PFSK-1 (cell line): ENCODE data around the gene LITAF.

ENCODE experiments used
- FOXP2 ChIP-seq: optimal IDR thresholded peaks from 2 replicates; pipeline ENCODE3; 2011; ENCODE audit warnings: borderline replicate concordance, control low read depth, inconsistent platforms; ENCODE audit not compliant: insufficient read depth; ENCODE audit errors: extremely low read length, extremely low read depth
- POLR2AphosphoS5 ChIP-seq: IDR thresholded peaks from 2 replicates; pipeline ENCODE4 v1.6.1; 2012; ENCODE audit warnings: low read depth, mild to moderate bottlenecking, control low read depth, low read length, moderate library complexity
- SIN3A ChIP-seq: IDR thresholded peaks from 2 replicates; pipeline ENCODE4 v1.6.1; 2012; ENCODE audit warnings: mild to moderate bottlenecking, low read length, moderate library complexity, borderline replicate concordance; ENCODE audit not compliant: insufficient read depth
- TAF1 ChIP-seq: IDR thresholded peaks from 2 replicates; pipeline ENCODE4 v1.6.1; 2012; ENCODE audit warnings: low read length, control low read depth, borderline replicate concordance; ENCODE audit not compliant: insufficient read depth
- TF ChIP-seq, protein P1 (sequence below), 2 experiments: IDR thresholded peaks; 2 replicates each; pipeline versions ENCODE4 v1.6.1 to v1.8.0; 2011 to 2012; ENCODE audit warnings: low read depth in 2 of 2, low read length in 2 of 2, control low read depth in 1 of 2, inconsistent platforms in 1 of 2, mild to moderate bottlenecking in 1 of 2, moderate library complexity in 1 of 2; ENCODE audit not compliant: insufficient read depth in 1 of 2

DNA sequence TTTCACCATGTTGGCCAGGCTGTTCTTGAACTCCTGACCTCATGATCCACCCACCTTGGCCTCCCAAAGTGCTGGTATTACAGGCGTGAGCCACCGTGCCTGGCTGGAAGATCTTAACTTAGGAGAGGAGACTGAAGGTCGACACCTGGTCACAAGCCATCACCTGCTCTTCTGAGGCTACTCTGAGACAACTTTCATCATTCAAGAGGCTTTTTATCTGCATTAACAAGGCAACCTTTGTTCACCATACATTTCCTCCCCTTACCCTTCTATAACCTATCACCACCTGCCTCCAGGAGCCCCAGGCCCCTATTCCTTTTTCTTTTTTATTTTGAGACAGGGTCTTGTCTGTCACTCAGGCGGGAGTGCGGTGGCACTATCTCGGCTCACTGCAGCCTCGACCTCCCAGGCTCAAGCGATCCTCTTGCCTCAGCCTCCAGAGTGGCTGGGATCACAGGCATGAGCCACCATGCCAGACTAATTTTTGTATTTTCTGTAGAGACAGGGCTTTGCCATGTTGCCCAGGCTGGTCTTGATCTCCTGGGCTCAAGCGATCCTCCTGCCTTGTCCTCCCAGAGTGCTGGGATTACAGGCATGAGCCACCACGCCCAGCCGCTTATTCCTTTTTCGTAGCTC lies 6.2 kb downstream of the LITAF start:
- no peak for TF ChIP-seq SIN3A
- TF ChIP-seq FOXP2 = no peak
- TF ChIP-seq, protein P1, sequence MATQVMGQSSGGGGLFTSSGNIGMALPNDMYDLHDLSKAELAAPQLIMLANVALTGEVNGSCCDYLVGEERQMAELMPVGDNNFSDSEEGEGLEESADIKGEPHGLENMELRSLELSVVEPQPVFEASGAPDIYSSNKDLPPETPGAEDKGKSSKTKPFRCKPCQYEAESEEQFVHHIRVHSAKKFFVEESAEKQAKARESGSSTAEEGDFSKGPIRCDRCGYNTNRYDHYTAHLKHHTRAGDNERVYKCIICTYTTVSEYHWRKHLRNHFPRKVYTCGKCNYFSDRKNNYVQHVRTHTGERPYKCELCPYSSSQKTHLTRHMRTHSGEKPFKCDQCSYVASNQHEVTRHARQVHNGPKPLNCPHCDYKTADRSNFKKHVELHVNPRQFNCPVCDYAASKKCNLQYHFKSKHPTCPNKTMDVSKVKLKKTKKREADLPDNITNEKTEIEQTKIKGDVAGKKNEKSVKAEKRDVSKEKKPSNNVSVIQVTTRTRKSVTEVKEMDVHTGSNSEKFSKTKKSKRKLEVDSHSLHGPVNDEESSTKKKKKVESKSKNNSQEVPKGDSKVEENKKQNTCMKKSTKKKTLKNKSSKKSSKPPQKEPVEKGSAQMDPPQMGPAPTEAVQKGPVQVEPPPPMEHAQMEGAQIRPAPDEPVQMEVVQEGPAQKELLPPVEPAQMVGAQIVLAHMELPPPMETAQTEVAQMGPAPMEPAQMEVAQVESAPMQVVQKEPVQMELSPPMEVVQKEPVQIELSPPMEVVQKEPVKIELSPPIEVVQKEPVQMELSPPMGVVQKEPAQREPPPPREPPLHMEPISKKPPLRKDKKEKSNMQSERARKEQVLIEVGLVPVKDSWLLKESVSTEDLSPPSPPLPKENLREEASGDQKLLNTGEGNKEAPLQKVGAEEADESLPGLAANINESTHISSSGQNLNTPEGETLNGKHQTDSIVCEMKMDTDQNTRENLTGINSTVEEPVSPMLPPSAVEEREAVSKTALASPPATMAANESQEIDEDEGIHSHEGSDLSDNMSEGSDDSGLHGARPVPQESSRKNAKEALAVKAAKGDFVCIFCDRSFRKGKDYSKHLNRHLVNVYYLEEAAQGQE (IDR thresholded peaks at IDR 0.05; ENCODE audit: insufficient read depth in 1 of 2, low read depth in 2 of 2, low read length in 2 of 2) = no peak
- no peak for TF ChIP-seq TAF1
- TF ChIP-seq POLR2AphosphoS5 = no peak
